Measurements from ENCODE around the gene CLEC20A.

GRCh38 chr1:178494569-178494971 is 2.2 kb downstream of the CLEC20A start:
- TF ChIP-seq POLR2AphosphoS5 (IDR thresholded peaks at IDR 0.05) (no peak), POLR2A (IDR thresholded peaks at IDR 0.05) (no peak)
- TF ChIP-seq, protein P1, sequence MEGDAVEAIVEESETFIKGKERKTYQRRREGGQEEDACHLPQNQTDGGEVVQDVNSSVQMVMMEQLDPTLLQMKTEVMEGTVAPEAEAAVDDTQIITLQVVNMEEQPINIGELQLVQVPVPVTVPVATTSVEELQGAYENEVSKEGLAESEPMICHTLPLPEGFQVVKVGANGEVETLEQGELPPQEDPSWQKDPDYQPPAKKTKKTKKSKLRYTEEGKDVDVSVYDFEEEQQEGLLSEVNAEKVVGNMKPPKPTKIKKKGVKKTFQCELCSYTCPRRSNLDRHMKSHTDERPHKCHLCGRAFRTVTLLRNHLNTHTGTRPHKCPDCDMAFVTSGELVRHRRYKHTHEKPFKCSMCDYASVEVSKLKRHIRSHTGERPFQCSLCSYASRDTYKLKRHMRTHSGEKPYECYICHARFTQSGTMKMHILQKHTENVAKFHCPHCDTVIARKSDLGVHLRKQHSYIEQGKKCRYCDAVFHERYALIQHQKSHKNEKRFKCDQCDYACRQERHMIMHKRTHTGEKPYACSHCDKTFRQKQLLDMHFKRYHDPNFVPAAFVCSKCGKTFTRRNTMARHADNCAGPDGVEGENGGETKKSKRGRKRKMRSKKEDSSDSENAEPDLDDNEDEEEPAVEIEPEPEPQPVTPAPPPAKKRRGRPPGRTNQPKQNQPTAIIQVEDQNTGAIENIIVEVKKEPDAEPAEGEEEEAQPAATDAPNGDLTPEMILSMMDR (IDR thresholded peaks at IDR 0.05) = no peak

All from suprapubic skin (tissue), 4 donors.